HepG2 (cell line): ENCODE results near the gene PDLIM7. TPM values are rescaled to one million over a fixed set of nuclear protein-coding genes. Genes with fewer than 3 reads are reported as not detected.

Experiments
- AGO2 ChIP-seq: fragments of 200-400 bp; formaldehyde crosslinking; optimal IDR thresholded peaks from 2 replicates; pipeline ENCODE3; 2017; ENCODE audit warnings: mild to moderate bottlenecking, low read depth, low read length, moderate library complexity
- ATF5 ChIP-seq: sonication (generic); formaldehyde crosslinking; IDR thresholded peaks from 2 replicates; pipeline ENCODE4 v1.4.0; 2020; ENCODE audit warnings: mild to moderate bottlenecking, low read depth, missing genetic modification reagents
- ERF ChIP-seq: IDR thresholded peaks from 2 replicates; pipeline ENCODE4 v1.6.1; 2018; ENCODE audit warnings: missing biosample characterization, missing genetic modification reagents
- KDM6A ChIP-seq: IDR thresholded peaks from 2 replicates; pipeline ENCODE4 v1.6.1; 2016; ENCODE audit warnings: low read depth
- KLF9 ChIP-seq: IDR thresholded peaks from 2 replicates; pipeline ENCODE4 v1.6.1; 2016; ENCODE audit warnings: low read depth
- MEF2D ChIP-seq: sonication (generic); formaldehyde crosslinking; IDR thresholded peaks from 2 replicates; pipeline ENCODE4 v1.5.1; 2020; ENCODE audit warnings: mild to moderate bottlenecking, missing genetic modification reagents
- NR1H2 ChIP-seq: sonication (generic); formaldehyde crosslinking; IDR thresholded peaks from 2 replicates; pipeline ENCODE4 v1.8.1; 2022; ENCODE audit warnings: low read depth, missing genetic modification reagents, borderline replicate concordance
- RARA ChIP-seq: IDR thresholded peaks from 2 replicates; pipeline ENCODE4 v1.6.1; 2016; ENCODE audit warnings: missing genetic modification reagents, missing compliant biosample characterization
- RCOR2 ChIP-seq: IDR thresholded peaks from 2 replicates; pipeline ENCODE4 v1.6.1; 2016; ENCODE audit warnings: missing biosample characterization, missing genetic modification reagents
- RXRA ChIP-seq: sonication (generic); formaldehyde crosslinking; IDR thresholded peaks from 2 replicates; pipeline ENCODE4 v1.5.1; 2020; ENCODE audit warnings: missing genetic modification reagents
- SMYD3 ChIP-seq: sonication (generic); formaldehyde crosslinking; IDR thresholded peaks from 2 replicates; pipeline ENCODE4 v1.8.1; 2023; ENCODE audit warnings: mild to moderate bottlenecking, missing genetic modification reagents
- TBL1XR1 ChIP-seq: fragments of 150-350 bp; IDR thresholded peaks from 2 replicates; pipeline ENCODE4 v1.6.1; 2014; ENCODE audit warnings: borderline replicate concordance, low read length; ENCODE audit not compliant: partially characterized antibody
- TBP ChIP-seq: sonication (generic); formaldehyde crosslinking; IDR thresholded peaks from 2 replicates; pipeline ENCODE4 v1.5.0; 2020; ENCODE audit warnings: missing genetic modification reagents
- UBTF ChIP-seq: sonication (generic); formaldehyde crosslinking; IDR thresholded peaks from 2 replicates; pipeline ENCODE4 v1.4.0; 2020; ENCODE audit warnings: mild to moderate bottlenecking, missing genetic modification reagents
- WIZ ChIP-seq: sonication (generic); formaldehyde crosslinking; IDR thresholded peaks from 2 replicates; pipeline ENCODE4 v1.5.1; 2020; ENCODE audit warnings: mild to moderate bottlenecking, missing genetic modification reagents
- ZFP41 ChIP-seq: sonication (generic); formaldehyde crosslinking; IDR thresholded peaks from 2 replicates; pipeline ENCODE4 v1.4.0; 2020; ENCODE audit warnings: mild to moderate bottlenecking, missing genetic modification reagents, borderline replicate concordance
- ZFP82 ChIP-seq: sonication (generic); formaldehyde crosslinking; IDR thresholded peaks from 2 replicates; pipeline ENCODE4 v1.5.1; 2020; ENCODE audit warnings: mild to moderate bottlenecking, missing genetic modification reagents, borderline replicate concordance
- ZNF253 ChIP-seq: sonication (generic); formaldehyde crosslinking; IDR thresholded peaks from 2 replicates; pipeline ENCODE4 v1.8.0; 2022; ENCODE audit warnings: mild to moderate bottlenecking, missing genetic modification reagents, borderline replicate concordance
- ZNF383 ChIP-seq: sonication (generic); formaldehyde crosslinking; IDR thresholded peaks from 2 replicates; pipeline ENCODE4 v1.4.0; 2020; ENCODE audit warnings: missing genetic modification reagents, mild to moderate bottlenecking, borderline replicate concordance
- ZNF772 ChIP-seq: sonication (generic); formaldehyde crosslinking; IDR thresholded peaks from 2 replicates; pipeline ENCODE4 v1.5.0; 2020; ENCODE audit warnings: mild to moderate bottlenecking, missing genetic modification reagents
- ZNF782 ChIP-seq: sonication (generic); formaldehyde crosslinking; IDR thresholded peaks from 2 replicates; pipeline ENCODE4 v1.4.0; 2020; ENCODE audit warnings: missing genetic modification reagents, mild to moderate bottlenecking, borderline replicate concordance
- polyA plus RNA-seq, 8 experiments: library from polyadenylated mRNA; depleted of rRNA in 3 of 8; stranded (reverse) in 7 of 8; unstranded in 1 of 8; fragments of >200 nt; fragmentation: Illumina TruSeq in 4 of 8; extraction: Trizol in 4 of 8; gene quantifications; 2 replicates each; pipeline versions ENCODE4 v1.2.1 to v1.2.3, GENCODE V29; 2011 to 2016; ENCODE audit warnings: low read depth in 4 of 8, missing spikeins in 1 of 8, mixed read lengths in 1 of 8; ENCODE audit not compliant: insufficient read depth in 1 of 8
- total RNA-seq, 5 experiments: library from RNA; depleted of rRNA; stranded (reverse); fragments of >200 nt; fragmentation: Illumina TruSeq; extraction: Trizol; gene quantifications; 2 replicates each; pipeline ENCODE4 v1.2.3, GENCODE V29; 2016; ENCODE audit warnings: low read depth in 1 of 5
- TF ChIP-seq, protein P1 (sequence below): sonication (generic); formaldehyde crosslinking; IDR thresholded peaks from 2 replicates; pipeline ENCODE4 v1.5.0; 2020; ENCODE audit warnings: mild to moderate bottlenecking, missing genetic modification reagents, borderline replicate concordance

PDLIM7 gene
- total and polyA plus RNA-seq, 2 of the 13 experiments (the other 11 are each of a cell fraction or from before 2014, with no cell fraction given) = 21.1 to 31.3 TPM

GRCh38 chr5:177434942-177435738 is 62.3 kb downstream of the PDLIM7 start (continued):
- TF ChIP-seq NR1H2 (CRISPR knock-in tag) (no peak), RARA (CRISPR knock-in tag) (peak; percentile 62), ZNF782 (CRISPR knock-in tag) (no peak; the same call in 1 of the 2 replicates), ATF5 (CRISPR knock-in tag) (no peak), MEF2D (CRISPR knock-in tag) (0 out of 2 replicates have a peak, but pooled peaks have one; percentile 14), AGO2 (peak; percentile 77), UBTF (CRISPR knock-in tag) (0 out of 2 replicates have a peak, but pooled peaks have one; percentile 31), KLF9 (no peak), TBP (no peak), WIZ (CRISPR knock-in tag) (no peak), ZNF383 (CRISPR knock-in tag) (no peak), ERF (CRISPR knock-in tag) (peak; percentile 42; the same call in 1 of the 2 replicates), SMYD3 (CRISPR knock-in tag) (no peak), ZNF253 (CRISPR knock-in tag) (no peak), TBL1XR1 (no peak), ZFP41 (no peak), ZNF772 (CRISPR knock-in tag) (no peak), KDM6A (no peak), RCOR2 (CRISPR knock-in tag) (no peak), ZFP82 (CRISPR knock-in tag) (no peak), RXRA (CRISPR knock-in tag) (no peak)
- TF ChIP-seq, protein P1, sequence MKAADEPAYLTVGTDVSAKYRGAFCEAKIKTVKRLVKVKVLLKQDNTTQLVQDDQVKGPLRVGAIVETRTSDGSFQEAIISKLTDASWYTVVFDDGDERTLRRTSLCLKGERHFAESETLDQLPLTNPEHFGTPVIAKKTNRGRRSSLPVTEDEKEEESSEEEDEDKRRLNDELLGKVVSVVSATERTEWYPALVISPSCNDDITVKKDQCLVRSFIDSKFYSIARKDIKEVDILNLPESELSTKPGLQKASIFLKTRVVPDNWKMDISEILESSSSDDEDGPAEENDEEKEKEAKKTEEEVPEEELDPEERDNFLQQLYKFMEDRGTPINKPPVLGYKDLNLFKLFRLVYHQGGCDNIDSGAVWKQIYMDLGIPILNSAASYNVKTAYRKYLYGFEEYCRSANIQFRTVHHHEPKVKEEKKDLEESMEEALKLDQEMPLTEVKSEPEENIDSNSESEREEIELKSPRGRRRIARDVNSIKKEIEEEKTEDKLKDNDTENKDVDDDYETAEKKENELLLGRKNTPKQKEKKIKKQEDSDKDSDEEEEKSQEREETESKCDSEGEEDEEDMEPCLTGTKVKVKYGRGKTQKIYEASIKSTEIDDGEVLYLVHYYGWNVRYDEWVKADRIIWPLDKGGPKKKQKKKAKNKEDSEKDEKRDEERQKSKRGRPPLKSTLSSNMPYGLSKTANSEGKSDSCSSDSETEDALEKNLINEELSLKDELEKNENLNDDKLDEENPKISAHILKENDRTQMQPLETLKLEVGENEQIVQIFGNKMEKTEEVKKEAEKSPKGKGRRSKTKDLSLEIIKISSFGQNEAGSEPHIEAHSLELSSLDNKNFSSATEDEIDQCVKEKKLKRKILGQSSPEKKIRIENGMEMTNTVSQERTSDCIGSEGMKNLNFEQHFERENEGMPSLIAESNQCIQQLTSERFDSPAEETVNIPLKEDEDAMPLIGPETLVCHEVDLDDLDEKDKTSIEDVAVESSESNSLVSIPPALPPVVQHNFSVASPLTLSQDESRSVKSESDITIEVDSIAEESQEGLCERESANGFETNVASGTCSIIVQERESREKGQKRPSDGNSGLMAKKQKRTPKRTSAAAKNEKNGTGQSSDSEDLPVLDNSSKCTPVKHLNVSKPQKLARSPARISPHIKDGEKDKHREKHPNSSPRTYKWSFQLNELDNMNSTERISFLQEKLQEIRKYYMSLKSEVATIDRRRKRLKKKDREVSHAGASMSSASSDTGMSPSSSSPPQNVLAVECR (CRISPR knock-in tag) = peak; percentile 60; the same call in 1 of the 2 replicates
